Esophagus squamous epithelium (tissue), 4 donors: Measurements from ENCODE around the gene PDILT.
"Not testable (repeated sequence)": the region's sequence is repeated elsewhere in the genome, so short reads cannot be mapped to it uniquely, and the experiment has no call there.

ENCODE experiments used
- CTCF ChIP-seq, 6 experiments: fragments of 450-650 bp in 4 of 6; fragments of 200-600 bp in 2 of 6; sonication (generic) in 2 of 6; IDR thresholded peaks; one replicate each; pipeline ENCODE4 v1.5.1; 2016 to 2019; ENCODE audit warnings: antibody characterized with exemption in 6 of 6, mild to moderate bottlenecking in 4 of 6, moderate library complexity in 4 of 6
- POLR2A ChIP-seq, 4 donors: fragments of 450-650 bp; IDR thresholded peaks; one replicate each; pipeline ENCODE4 v1.6.1; 2017; ENCODE audit warnings: antibody characterized with exemption in 4 of 4, mild to moderate bottlenecking in 4 of 4, moderate library complexity in 3 of 4

GRCh38 chr16:20312536-20313095, 91.9 kb downstream of the PDILT start:
- TF ChIP-seq POLR2A, CTCF (IDR thresholded peaks at IDR 0.05): not testable (repeated sequence)
